ENCODE data around the gene APBA2. TPM values are rescaled to one million over a fixed set of nuclear protein-coding genes. Genes with fewer than 3 reads are reported as not detected.

The APBA2 gene
- total and polyA plus RNA-seq, 2 of the 13 experiments (the other 11 are each of a cell fraction or from before 2014, with no cell fraction given) = 0.62 to 2.3 TPM

DNA sequence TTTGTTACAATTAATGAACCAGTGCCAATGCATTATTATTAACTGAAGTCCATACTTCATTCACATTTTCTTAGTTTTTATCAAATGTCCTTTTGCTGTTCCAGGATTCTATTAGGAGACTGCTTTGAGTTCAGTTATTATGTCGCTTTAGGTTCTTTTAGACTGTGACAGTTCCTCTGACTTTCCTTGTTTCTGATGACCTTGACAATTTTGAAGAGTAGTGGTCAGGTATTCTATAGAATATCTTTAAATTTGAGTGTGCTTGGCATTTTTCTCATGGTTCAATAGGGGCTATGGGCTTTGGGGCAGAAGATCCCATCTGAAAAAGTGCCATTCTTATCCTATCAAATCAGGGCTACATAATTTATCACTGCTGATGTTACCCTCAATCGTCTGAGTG, 126.3 kb downstream of the APBA2 start (continued):
- TF ChIP-seq ZHX1 (CRISPR knock-in tag; IDR thresholded peaks at IDR 0.05; ENCODE audit: low read depth) (no peak), MAFF (IDR thresholded peaks at IDR 0.05; ENCODE audit: low read depth, low read length) (peak; percentile 45; the same call in 1 of the 2 replicates), SP5 (CRISPR knock-in tag; IDR thresholded peaks at IDR 0.05; ENCODE audit: borderline replicate concordance, low read depth) (no peak)

- Histone ChIP-seq H2AFZ (ENCODE audit: low read length) (no peak overlapping the region), H4K20me1 (ENCODE audit: insufficient read depth, low read length) (no peaks in the 10 kb centered on the region), H3K27me3 (ENCODE audit: control insufficient read depth in 1 of 2, insufficient read depth in 2 of 2, low read length in 2 of 2) (no peaks in the 10 kb centered on the region), H3K79me2 (ENCODE audit: insufficient read depth, low read length) (no peaks in the 10 kb centered on the region), H3K4me1 (ENCODE audit: insufficient read depth, low read length) (no peaks in the 10 kb centered on the region), H3K9me3 (ENCODE audit: low read length) (no peaks in the 10 kb centered on the region), H3K4me3 (replicated peaks in 1 of 3; ENCODE audit: insufficient read depth in 1 of 3, low read depth in 2 of 3, low read length in 3 of 3) (no peak overlapping the region), H3K36me3 (replicated peaks in 1 of 2; ENCODE audit: control insufficient read depth in 1 of 2, insufficient read depth in 2 of 2, low read length in 2 of 2) (no peaks in the 10 kb centered on the region), H3K4me2 (ENCODE audit: low read depth, low read length) (no peak overlapping the region), H3K9ac (ENCODE audit: insufficient read depth, low read depth, low read length) (no peak overlapping the region), H3K27ac (ENCODE audit: extremely low read length, insufficient read depth, low read length) (no peak overlapping the region)
- 21% methylated on average over 1 of the region's 1 CpG for WGBS (ENCODE audit: low lambda C conversion rate)
- in situ Hi-C loops (cut with HindIII; ENCODE audit: extremely low pct_ligation_motif_present, low pct_unique_long_range_greater_than_20kb) (no loop called here), intact Hi-C loops (cut with micrococcal nuclease; ENCODE audit: unreplicated experiment) (no loop called here)
- ChIA-PET CTCF (ENCODE audit: low intra/inter-chr PET ratio, low total read pairs) (no interaction called here), POLR2A (no interaction called here)
- ATAC-seq = no peak
- no TSS peak for BruUV-seq (replicated peaks)
- FAIRE-seq = no peak
- no peak for DNase-seq (ENCODE audit: low spot score)
- no peak for TF ChIP-seq ZNF318 (CRISPR knock-in tag; IDR thresholded peaks at IDR 0.05)
- TF ChIP-seq, protein P1, sequence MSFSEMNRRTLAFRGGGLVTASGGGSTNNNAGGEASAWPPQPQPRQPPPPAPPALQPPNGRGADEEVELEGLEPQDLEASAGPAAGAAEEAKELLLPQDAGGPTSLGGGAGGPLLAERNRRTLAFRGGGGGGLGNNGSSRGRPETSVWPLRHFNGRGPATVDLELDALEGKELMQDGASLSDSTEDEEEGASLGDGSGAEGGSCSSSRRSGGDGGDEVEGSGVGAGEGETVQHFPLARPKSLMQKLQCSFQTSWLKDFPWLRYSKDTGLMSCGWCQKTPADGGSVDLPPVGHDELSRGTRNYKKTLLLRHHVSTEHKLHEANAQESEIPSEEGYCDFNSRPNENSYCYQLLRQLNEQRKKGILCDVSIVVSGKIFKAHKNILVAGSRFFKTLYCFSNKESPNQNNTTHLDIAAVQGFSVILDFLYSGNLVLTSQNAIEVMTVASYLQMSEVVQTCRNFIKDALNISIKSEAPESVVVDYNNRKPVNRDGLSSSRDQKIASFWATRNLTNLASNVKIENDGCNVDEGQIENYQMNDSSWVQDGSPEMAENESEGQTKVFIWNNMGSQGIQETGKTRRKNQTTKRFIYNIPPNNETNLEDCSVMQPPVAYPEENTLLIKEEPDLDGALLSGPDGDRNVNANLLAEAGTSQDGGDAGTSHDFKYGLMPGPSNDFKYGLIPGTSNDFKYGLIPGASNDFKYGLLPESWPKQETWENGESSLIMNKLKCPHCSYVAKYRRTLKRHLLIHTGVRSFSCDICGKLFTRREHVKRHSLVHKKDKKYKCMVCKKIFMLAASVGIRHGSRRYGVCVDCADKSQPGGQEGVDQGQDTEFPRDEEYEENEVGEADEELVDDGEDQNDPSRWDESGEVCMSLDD (CRISPR knock-in tag; IDR thresholded peaks at IDR 0.05; ENCODE audit: borderline replicate concordance) = no peak
- TF ChIP-seq ZBTB37 (CRISPR knock-in tag; IDR thresholded peaks at IDR 0.05) = no peak
- no peak for TF ChIP-seq ZBTB8A (CRISPR knock-in tag; IDR thresholded peaks at IDR 0.05; ENCODE audit: borderline replicate concordance, low read depth)
Measured at GRCh38 chr15:29014493-29014892, 128.7 kb downstream of the APBA2 start.

Data from HepG2 (cell line).